K562 (cell line): ENCODE data around the gene SYCP3. TPM values are rescaled to one million over a fixed set of nuclear protein-coding genes. Genes with fewer than 3 reads are reported as not detected.

Experiments
- AFF1 ChIP-seq, 2 experiments: fragments of 450-650 bp; IDR thresholded peaks; 2 replicates each; pipeline ENCODE4 v1.6.1; 2018; ENCODE audit warnings: mild to moderate bottlenecking in 2 of 2, low read depth in 1 of 2; ENCODE audit not compliant: partially characterized antibody in 2 of 2
- ARNT ChIP-seq, 2 experiments: fragments of 450-650 bp; IDR thresholded peaks; 2 replicates each; pipeline ENCODE4 v1.6.1; 2016; ENCODE audit warnings: mild to moderate bottlenecking in 1 of 2
- CSDE1 ChIP-seq, 2 experiments: fragments of 450-650 bp; IDR thresholded peaks; 2 replicates each; pipeline ENCODE4 v1.6.1; 2016; ENCODE audit warnings: mild to moderate bottlenecking in 1 of 2
- E2F1 ChIP-seq: sonication (generic); formaldehyde crosslinking; IDR thresholded peaks from 2 replicates; pipeline ENCODE4 v1.8.1; 2023; ENCODE audit warnings: mild to moderate bottlenecking, missing genetic modification reagents, moderate library complexity
- KAT7 ChIP-seq: sonication (generic); formaldehyde crosslinking; IDR thresholded peaks from 2 replicates; pipeline ENCODE4 v1.8.0; 2022; ENCODE audit warnings: missing genetic modification reagents, mild to moderate bottlenecking, borderline replicate concordance
- MEIS2 ChIP-seq: fragments of 450-650 bp; IDR thresholded peaks from 2 replicates; pipeline ENCODE4 v1.6.1; 2014; ENCODE audit warnings: mild to moderate bottlenecking; ENCODE audit not compliant: partially characterized antibody
- MLX ChIP-seq, 2 experiments: fragments of 450-650 bp in 1 of 2; sonication (generic) in 1 of 2; formaldehyde crosslinking; conservative IDR thresholded peaks; 2 replicates each; pipeline versions ENCODE4 v1.4.0 to v1.8.1; 2020 to 2022; ENCODE audit warnings: mild to moderate bottlenecking in 1 of 2, missing genetic modification reagents in 1 of 2
- MXD1 ChIP-seq: fragments of 250-450 bp; sonication (Bioruptor Pico); IDR thresholded peaks from 2 replicates; pipeline ENCODE4 v1.8.0; 2021; ENCODE audit warnings: borderline replicate concordance, mild to moderate bottlenecking, moderate library complexity; ENCODE audit not compliant: poor library complexity, severe bottlenecking
- PKNOX1 ChIP-seq: fragments of 450-650 bp; IDR thresholded peaks from 2 replicates; pipeline ENCODE4 v1.6.1; 2016
- POLR2H ChIP-seq: IDR thresholded peaks from 2 replicates; pipeline ENCODE4 v1.6.1; 2016; ENCODE audit warnings: missing genetic modification characterization, low read depth, mild to moderate bottlenecking, control low read depth, missing compliant biosample characterization, moderate library complexity
- TAF7 ChIP-seq: fragments of 450-650 bp; IDR thresholded peaks from 2 replicates; pipeline ENCODE4 v1.6.1; 2016; ENCODE audit warnings: missing genetic modification characterization, missing compliant biosample characterization
- ZMIZ1 ChIP-seq, 2 experiments: fragments of 150-350 bp in 1 of 2; IDR thresholded peaks; 2 replicates each; pipeline ENCODE4 v1.6.1; 2012 to 2016; ENCODE audit warnings: low read depth in 2 of 2, low read length in 2 of 2, mild to moderate bottlenecking in 1 of 2, moderate library complexity in 1 of 2
- ZNF444 ChIP-seq: fragments of 250-450 bp; sonication (Bioruptor Pico); IDR thresholded peaks from 2 replicates; pipeline ENCODE4 v1.4.0; 2020; ENCODE audit warnings: mild to moderate bottlenecking, moderate library complexity
- polyA plus RNA-seq, 8 experiments: library from polyadenylated mRNA; depleted of rRNA in 4 of 8; stranded (reverse) in 5 of 8; unstranded in 3 of 8; fragments of >200 nt; fragmentation: Nextera tagmentation in 2 of 8; fragmentation: Illumina TruSeq in 1 of 8; extraction: Ambion mirVana in 2 of 8; extraction: Trizol in 1 of 8; gene quantifications; 2 replicates each; pipeline versions ENCODE4 v1.2.1 to v1.2.3, GENCODE V29; 2011 to 2014; ENCODE audit warnings: inconsistent platforms in 1 of 8, missing spikeins in 1 of 8
- total RNA-seq, 7 experiments: library from RNA; depleted of rRNA in 6 of 7; stranded (reverse); fragments of >200 nt in 6 of 7; fragmentation: Illumina TruSeq in 2 of 7; extraction: Trizol in 2 of 7; gene quantifications; 2 replicates each; pipeline versions ENCODE4 v1.2.1 to v1.2.3, GENCODE V29; 2011 to 2021; ENCODE audit warnings: low replicate concordance in 1 of 7

SYCP3 gene
- total and polyA plus RNA-seq, 9 of the 15 experiments (the other 6 are each of a cell fraction or from before 2014, with no cell fraction given): 0.11 to 0.25 (median 0.22) TPM; not detected in 4

GRCh38 chr12:101696251-101697196 is 42.7 kb downstream of the SYCP3 start (continued):
- peak; percentile 76 for TF ChIP-seq E2F1 (CRISPR knock-in tag)
- TF ChIP-seq MLX (CRISPR knock-in tag; conservative IDR thresholded peaks at IDR 0.05): no peak
- no peak; a peak in 2 of 4 replicates for TF ChIP-seq ARNT (IDR thresholded peaks at IDR 0.05)
- no peak for TF ChIP-seq CSDE1 (IDR thresholded peaks at IDR 0.05)
- TF ChIP-seq ZNF444 (CRISPR knock-in tag): no peak
- TF ChIP-seq ZMIZ1 (IDR thresholded peaks at IDR 0.05; ENCODE audit: low read depth in 2 of 2, low read length in 2 of 2): peak in 1 of 2 experiments; percentile 85; a peak in 1 of 4 replicates
- peak in 1 of 2 experiments; percentile 52 for TF ChIP-seq AFF1 (IDR thresholded peaks at IDR 0.05; ENCODE audit: low read depth in 1 of 2, partially characterized antibody in 2 of 2)
- peak; percentile 98 for TF ChIP-seq MEIS2
- TF ChIP-seq MXD1 (CRISPR knock-in tag): no peak
- peak; percentile 93 for TF ChIP-seq PKNOX1
- TF ChIP-seq KAT7 (CRISPR knock-in tag): no peak
- no peak for TF ChIP-seq TAF7
- no peak for TF ChIP-seq POLR2H
